ENCODE results near the gene ZBTB32.

DNA sequence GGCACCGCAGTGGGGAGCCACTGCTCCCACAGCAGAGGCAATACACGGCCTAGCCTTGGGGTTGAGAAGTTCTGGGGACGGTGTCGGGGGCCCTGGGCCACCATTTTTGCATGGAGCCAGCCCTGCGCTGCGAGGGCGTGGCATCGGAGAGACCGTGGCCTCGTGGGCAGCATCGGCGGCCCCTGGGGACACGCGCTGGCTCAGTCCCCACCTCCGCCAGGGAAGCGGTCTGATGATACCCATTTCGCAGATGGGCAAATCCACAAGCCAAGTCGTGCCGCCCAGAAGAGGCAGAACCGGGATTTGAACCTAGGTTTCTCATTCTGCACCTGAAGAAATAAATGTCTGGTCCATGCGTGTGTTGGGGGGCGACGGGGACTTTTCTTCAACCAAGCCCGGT, 39.2 kb upstream of the ZBTB32 start:
- TF ChIP-seq, protein P1, sequence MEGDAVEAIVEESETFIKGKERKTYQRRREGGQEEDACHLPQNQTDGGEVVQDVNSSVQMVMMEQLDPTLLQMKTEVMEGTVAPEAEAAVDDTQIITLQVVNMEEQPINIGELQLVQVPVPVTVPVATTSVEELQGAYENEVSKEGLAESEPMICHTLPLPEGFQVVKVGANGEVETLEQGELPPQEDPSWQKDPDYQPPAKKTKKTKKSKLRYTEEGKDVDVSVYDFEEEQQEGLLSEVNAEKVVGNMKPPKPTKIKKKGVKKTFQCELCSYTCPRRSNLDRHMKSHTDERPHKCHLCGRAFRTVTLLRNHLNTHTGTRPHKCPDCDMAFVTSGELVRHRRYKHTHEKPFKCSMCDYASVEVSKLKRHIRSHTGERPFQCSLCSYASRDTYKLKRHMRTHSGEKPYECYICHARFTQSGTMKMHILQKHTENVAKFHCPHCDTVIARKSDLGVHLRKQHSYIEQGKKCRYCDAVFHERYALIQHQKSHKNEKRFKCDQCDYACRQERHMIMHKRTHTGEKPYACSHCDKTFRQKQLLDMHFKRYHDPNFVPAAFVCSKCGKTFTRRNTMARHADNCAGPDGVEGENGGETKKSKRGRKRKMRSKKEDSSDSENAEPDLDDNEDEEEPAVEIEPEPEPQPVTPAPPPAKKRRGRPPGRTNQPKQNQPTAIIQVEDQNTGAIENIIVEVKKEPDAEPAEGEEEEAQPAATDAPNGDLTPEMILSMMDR (IDR thresholded peaks at IDR 0.05): no peak
- no peak for TF ChIP-seq EZH2phosphoT487 (IDR thresholded peaks at IDR 0.05)
- TF ChIP-seq EZH2 (IDR thresholded peaks at IDR 0.05): no peak
